Brain pericyte (primary cell): ENCODE results near the gene PRKAG3.

ENCODE experiments used
- DNase-seq: peaks from one replicate; pipeline ENCODE4 v3.0.0-alpha.2; 2012; ENCODE audit warnings: low read depth, low spot score

PRKAG3 gene

DNA sequence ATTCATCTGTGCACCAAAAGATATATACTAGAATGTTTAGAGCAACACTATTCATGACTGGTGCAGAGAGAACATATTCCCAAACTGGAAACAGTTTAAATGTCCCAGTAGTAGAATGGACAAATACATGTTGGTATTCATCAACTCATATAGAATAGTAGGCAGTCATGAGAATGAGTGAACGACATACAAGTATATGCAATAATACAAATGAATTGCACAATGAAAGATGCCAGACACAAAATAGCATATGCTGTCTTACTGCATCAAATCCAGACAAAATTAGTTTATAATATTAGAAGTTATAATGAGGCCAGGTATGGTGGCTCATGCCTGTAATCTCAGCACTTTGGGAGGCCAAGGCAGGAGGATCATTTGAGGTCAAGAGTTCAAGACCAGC lies 8.3 kb upstream of the PRKAG3 start:
- no peak for DNase-seq

DNA sequence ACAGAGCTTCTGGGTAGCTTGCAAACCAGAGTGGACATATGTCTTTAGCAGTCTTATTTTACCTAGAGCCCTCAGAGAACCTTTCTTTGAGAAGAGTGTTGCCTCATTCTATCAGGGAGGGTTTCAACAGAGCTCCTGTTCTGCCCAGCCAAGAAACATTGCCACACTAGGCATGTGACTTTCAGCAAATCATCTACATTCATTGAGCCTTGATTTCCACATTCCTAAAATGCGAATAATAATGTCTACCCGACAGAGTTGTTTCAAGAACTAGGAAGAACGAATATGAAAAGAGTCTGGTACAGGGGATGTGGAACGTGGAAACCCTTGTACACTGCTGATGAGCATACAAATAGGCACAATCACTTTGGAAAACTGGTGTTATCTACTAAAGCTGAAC lies 7.8 kb upstream of the PRKAG3 start:
- DNase-seq, result no peak

DNA sequence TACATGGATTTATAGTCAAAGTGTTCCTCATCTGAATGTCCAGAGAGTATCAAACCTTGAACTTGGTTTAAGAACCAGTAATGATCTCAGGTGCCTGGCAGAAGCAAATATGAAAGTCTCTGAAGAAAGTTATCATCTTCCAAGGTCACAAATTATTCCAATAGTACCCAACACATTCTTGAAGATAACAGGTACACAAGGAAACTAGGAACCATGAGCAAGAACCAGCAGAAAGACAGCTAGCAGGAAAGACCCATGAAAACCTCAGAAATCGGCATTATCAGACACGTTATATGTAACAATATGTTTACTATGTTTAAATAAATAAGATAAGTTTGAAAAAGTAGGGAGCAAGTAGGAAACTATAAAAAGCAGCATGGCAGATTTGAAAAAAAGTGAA lies 5.9 kb upstream of the PRKAG3 start:
- DNase-seq, result no peak

DNA sequence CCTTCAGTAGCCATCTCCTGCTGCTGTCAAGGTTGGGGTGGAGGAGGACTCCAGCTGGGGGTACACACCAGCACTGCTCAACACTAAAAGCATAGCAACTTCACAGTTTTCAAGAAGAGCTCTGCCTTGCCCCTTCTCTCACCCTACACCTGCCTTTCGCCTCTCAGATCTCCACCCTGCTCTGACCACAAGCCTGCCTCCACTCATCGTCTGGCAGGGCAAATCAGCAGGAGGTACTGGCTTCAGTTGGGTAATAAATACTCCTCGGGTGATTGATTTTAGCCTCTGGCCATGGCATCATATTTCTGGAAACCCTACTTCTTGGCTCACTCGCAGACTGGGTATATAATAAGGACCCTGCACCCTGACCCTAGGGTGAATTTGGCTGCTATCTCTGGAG lies 3.1 kb upstream of the PRKAG3 start:
- no peak for DNase-seq

DNA sequence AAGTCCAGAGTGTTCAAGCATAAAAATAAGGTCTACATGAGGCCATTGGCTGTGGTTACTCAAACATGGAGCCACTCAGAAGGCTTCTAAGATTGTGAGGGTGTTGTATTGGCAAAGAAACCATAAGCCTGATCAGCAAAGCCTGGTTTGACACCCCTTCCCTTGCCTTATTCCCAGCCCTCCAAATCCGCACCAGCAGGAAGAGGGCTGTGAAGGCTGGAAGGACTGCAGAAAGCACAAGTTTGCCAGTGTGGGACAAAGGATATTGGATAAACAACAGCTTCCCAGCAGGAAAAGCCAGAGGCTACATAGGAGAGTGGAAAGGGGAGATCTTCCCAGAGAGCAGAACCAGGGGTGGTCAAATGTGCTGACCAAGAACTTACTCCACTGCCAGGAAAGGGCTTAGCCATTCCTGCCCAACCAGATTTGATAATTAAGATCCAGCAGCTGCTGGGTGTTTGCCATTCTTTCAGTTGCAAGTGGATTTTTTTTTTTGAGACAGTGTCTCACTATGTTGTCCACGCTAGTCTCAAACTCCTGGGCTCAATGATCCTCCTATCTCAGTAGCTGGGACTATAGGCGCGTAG lies 1.5 kb upstream of the PRKAG3 start:
- no peak for DNase-seq

DNA sequence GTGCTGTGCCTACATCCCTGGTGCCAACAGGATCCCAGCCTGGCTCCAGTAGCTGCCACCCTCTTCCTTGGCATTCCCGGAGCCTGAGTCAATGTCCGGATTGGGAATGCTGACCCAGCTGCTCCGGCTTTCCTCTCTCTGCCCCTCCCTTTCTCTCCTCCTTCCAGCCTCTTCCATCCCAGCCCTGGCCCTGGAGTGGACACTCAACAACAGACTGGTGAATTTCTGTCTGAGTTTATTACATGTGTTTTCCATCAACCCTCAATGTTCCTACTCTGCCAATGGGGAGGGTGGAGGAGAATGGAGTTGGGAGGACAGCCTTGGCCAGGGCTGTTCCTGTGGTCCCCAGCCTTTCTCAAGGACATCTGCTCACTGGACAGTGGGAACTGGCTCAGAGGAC lies 917 bp upstream of the PRKAG3 start:
- no peak for DNase-seq

DNA sequence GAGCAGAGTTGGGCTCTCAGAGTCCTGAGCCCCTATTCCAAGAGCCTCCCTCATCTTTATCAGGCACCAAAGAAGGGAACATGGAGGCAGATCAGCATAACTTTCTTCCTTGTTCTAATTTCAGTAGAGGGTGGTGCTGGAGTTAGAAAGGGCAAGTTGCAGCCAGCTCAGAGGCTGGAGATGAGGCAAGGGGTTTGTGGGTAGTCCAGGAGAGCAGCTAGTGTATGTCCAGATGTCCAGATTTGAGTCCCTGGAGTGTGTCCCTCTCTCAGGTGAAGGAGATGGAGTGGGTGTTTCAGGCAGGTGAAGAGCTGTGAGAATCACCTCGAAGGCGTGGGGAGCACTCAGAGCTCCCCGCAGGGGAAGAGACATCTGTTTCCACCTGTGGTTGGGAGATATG lies 478 bp upstream of the PRKAG3 start:
- no peak for DNase-seq

DNA sequence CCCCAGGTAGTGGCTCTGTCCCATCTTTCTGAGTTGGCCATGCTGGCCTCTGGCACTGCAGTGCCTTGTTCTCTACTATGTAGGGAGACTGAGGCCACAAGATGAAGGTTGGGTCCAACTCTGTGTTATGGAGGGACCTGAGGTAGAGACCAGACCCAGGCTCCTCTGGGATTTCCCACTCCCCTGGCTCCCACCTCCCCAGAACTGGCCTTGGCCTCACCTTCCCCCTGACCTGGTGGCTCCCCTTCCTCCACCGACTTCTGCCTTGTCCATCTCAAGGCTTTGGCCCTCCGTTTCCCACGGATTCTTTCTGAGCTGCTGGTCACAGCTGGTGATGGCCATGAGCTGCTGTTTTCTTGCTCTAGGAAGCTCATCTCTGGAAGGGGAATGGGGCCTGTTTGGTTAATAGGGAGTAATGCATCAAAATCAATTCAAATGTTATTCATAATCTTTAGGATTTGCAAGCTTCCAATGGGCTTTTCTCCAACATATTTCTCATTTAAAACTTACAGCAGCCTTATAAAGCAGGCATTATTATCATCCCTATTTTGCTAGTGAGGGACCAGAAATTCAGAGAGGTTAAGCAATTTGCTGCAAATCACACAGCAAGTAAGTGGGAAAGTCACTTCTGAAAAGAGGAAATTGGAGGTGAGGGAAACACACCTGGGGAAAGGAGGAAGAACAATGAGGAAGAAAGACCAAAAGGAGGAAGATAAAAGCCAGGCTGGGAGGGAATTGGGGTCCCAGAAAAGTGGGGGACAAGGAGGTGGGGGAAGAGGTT lies 887 bp downstream of the PRKAG3 start:
- no peak for DNase-seq

DNA sequence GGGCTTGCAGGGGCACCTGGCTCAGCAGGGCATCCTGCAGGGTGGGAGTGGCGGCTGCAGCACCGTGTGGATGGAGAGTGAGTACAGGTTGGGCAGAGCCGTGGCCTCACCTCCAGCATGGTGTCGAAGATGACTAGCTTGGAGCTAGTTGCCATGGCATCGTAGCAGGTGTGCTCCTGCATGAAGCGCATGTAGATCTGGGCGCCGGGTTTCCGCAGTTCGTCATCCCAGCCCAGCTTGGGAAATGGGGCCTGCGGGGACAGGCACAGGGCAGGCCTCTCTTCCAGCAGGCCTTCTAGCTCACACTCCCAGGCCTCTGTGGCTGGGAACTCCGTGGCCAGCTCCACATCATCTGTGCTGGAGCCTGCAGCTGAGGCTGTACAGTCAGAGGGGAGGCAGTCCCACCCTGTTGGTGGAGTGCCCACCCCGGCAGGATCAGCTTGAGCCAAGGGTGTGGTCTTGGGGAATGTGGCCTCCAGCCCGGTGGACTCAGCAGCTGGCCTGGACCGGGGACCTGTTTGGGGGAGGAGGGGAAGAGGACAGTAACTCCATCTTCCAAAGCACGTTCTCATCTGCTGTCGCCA lies 1.6 kb downstream of the PRKAG3 start:
- DNase-seq, result no peak

DNA sequence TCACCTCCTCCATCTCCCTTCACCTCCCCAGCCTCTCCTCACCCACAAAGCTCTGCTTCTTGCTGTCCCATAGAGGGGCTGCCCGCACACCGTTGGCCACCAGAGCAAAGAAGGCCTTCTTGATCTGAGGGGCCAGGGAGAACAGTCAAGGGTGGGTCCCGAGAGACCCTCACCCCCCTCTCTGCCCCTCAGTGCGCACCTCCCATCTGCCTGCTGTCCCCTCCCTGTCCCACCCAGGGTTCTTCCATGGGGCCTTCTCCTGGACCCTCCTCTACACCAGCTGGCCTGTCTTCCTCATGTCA lies 3.2 kb downstream of the PRKAG3 start:
- DNase-seq, result no peak

DNA sequence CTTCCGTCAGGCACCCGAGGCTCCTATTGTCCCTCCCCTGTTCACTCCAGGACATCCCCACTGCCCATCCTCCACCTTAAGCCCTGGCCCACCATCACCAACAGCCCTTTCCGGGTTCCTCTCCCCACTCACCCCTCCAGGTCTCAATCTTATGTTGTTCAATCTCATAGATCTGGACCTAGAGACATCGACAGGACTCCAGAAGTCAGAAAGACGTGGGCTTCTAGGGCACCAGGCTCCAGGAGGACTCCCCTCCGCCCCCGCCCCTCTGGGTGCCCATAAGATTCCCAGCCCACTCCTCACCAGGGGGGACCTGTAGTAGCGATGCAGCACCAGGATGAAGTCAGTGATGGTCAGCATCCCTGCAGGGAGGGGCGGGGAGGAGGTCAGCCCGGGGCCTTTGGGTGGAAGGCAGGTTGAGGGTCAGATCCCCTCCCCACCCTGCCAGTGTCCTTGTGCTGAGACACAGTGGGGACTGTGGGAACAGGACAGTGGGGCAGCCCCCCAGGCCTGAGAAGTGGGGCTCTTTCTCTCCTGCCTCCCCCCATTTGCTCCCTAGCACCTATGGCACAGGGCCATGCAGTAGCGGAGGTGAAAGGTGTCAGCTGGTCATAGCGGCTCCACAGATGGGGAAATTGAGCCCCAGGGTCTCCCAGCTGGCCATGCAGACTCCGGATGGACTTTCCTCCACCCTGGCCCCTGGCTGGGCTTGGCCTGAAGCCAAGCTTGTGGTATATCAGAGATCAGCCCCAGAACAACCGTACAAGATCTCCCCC lies 3.7 kb downstream of the PRKAG3 start:
- no peak for DNase-seq

DNA sequence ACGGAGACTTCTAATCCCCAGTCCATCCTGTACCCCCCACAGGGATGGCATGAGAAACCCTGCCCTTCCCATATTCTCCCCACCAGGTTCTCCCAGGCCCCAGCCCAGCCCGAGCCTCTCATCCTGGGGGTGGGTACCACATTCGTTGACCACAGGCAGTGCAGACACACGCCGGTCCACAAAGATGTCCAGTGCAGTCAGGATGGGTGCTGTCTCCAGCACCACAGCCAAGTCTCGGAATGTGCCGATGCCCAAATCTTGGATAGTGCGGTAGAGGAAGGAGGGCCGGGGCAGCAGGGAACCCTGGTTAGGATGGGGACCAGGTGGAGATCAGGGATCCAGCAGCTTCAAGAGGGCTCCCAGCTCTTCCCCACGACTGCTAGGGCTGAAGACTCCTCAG lies 4.8 kb downstream of the PRKAG3 start:
- no peak for DNase-seq

DNA sequence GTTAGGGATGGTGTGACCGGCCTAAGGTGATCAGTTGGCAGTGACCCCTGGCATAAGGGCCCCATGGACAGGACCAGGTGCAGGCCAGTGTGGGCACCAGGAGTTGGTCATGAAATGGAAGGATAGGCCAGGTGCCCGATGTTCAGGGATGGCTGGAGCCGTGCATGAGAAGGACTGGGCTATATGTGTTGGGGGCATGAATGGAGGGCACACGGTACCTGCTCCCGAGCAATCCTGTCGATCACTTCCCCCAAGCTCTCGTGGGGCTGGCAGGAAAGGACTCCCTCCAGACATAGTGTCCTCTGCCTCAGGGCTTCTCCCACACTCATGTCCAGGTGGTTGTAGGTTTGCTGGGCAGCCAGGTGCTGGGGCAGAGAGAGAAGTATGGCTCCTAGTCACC lies 7.6 kb downstream of the PRKAG3 start:
- DNase-seq, result no peak

DNA sequence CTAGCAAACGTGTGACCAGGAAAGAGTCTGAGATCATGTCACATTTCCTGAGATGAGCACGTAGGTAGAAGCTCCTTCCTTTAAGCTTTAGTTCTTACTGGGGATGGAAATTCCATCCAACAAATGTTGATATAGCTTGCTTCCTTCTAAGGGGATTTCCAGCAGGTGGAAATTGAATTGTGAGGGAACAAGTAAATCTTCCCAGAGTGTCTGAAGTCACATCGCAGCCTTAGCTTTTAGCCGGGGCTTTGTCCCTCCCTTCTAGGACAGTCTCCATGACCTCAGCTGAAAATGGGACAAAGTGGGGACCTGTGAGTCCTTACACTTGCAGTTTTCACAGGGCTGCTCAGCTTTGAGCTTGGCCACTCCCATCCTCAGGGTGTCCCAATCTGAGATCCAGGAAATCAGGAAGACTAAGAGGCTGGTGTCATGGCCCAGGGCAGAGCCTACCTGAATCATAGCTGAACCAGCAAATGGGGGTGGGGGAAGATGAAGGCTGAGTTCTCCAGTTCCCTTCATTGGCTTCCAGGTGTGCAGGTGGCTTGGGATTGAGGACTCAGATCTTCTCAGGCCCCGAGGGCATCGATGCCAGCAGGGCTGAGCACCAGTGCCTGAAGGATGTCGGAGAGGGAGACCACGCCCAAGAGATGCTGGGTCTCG lies 8.3 kb downstream of the PRKAG3 start:
- DNase-seq, result no peak

DNA sequence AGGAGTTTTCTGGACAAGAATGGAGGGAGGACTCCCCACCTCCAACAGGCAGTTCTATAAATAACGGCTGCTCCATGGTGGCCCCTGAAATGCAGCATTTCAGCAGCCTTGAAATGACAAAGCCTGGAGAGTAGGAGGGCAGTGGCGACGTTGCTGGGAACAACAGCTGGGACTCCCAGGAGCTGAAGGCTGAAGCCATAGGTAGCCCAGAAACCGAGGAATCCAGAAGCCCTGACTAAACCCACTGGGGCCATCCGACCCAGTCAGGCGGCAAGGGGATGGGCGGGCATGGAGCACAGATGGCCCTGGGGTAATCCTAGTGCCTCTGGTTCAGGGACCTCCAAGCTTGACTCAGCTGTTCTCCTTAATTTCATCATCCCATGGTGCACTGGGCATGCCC lies 9.0 kb downstream of the PRKAG3 start:
- DNase-seq, result no peak

DNA sequence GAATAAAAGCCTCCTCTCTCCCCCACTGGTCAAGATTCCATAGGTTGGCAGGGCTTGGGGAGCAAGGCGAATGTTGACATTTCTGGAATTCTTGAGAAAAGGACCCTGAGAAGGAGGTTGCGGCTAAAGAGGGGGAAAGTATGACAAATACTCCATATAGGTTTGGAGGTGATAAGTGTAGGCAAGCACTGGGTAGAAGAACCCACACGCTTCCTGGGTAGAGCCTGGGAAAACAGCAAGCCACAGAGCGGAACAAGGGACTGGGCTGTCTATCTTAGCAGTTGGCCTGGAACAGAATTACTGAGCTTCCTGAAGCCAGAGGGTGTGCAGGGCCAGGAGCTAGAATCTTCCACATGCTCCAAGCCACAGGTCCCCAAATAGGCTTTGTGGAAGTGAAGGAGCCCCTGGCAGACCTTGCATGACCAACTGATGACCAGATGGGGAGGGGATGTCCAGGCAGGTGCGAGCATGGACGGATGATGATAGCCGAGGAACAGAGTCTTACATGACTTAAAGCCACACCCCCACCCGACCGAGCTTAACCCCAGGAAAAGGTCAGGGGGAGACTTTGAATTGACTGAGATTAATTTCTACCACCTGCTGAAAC lies 9.9 kb downstream of the PRKAG3 start:
- DNase-seq, result no peak

DNA sequence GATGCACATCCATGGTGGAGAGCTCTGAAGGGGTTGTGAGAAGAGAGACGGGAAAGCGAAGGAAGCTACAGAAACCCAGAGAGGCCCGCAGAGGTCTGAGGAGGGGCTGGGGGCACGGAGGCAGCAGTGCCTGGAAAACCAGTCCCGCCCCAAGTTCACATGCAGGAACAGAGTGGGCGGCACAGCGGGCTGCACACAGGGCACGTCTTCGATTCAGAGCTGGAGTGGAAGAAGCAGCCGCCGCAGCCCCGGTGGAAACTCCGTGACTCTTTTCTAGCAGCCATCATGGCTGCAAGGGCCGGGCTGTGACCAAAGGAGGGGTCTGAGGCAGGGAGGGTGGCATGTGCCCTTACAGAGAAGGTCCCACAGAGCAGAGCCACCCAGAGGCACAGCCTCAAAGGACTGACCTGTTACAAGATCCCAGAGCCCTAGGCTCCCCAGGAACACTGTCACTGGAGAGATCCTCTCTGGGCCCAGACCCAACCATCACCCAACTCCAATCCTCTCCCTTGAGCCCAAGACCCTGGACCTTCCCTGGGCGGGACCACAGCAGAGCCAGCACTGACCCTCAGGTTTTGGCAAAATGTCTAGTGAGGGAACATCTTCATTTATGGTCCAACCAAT lies 10.7 kb downstream of the PRKAG3 start:
- no peak for DNase-seq

DNA sequence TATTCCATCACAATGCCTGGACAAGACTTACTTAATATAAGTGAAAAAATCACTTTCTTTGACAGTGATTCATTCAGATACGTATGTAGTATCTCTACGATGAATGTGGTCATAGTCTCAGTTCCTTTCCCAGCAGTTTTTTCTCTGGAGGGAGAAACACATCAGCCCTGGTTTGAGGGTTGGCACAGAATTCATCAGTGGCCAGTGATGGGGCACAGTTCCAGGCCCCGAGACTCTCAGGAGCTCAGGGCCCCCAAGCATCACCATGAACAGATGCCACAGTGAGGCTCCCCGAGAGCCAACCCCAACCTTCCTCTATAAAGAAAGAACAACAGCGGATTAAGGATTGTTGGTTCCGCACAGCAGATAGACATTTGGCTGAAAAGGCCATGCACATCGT lies 12.5 kb downstream of the PRKAG3 start:
- no peak for DNase-seq

DNA sequence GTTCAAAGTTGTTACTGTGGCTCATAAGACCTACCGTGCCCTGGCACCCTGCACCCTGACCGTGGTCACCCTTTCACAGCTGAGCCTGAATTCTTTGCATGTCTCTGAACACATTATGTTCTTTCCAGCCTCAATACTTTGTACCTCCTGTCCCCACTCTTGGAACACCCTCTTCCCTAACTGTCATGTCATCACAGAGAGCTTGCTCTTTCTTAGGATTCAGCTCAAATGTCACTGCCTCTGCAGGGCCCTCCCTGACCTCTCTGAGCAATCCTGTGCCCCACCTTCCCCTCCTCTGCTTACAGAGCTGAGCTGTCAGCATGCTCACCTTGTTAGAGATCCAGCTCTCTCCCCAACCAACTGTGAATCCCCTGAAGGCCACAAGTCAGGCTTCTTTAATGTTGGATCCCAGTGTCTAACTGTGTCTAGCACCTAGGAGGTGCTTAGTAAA lies 15.0 kb downstream of the PRKAG3 start:
- DNase-seq, result no peak

DNA sequence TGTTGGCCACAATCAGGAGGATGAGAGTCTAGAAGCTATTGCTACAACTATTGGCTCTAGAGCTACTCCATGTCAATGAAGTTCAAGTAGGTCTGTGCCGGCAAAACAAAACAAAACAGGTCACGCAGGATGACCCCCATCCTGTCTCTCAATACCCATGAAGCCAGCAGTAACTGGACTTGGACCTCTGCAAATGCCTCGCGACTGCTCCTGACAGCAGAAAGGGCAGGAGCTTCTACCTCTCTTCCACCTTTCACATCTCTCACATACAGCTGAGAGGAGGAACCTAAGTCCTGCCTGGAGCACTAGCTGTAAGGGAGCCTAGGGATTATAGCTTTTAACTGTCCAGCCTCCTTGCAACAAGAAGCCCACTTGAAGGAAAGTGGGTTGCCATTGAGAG lies 16.0 kb downstream of the PRKAG3 start:
- DNase-seq, result no peak

DNA sequence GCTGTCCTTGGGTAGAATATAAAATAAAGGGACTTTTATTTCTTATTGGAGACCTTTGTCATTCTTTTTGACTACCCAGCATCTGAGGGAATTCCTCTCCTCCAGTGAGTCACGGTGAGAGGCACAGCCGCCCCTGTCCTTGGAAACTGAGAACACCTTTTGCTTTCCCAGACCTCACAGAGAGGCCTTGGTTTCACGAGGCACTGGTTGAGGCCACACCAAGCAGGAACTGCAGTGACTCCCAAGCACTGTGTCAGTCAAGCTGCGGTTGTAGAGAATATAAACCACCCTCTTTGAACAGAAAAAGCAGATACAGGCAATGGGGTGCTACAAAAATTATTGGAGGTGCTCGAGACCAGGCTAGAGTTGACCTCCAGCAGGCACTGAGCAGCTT lies 16.4 kb downstream of the PRKAG3 start:
- DNase-seq, result no peak
